ENCODE measurements around the gene FKBP6.
"Not testable (repeated sequence)": the region's sequence is repeated elsewhere in the genome, so short reads cannot be mapped to it uniquely, and the experiment has no call there.

FKBP6 gene

DNA sequence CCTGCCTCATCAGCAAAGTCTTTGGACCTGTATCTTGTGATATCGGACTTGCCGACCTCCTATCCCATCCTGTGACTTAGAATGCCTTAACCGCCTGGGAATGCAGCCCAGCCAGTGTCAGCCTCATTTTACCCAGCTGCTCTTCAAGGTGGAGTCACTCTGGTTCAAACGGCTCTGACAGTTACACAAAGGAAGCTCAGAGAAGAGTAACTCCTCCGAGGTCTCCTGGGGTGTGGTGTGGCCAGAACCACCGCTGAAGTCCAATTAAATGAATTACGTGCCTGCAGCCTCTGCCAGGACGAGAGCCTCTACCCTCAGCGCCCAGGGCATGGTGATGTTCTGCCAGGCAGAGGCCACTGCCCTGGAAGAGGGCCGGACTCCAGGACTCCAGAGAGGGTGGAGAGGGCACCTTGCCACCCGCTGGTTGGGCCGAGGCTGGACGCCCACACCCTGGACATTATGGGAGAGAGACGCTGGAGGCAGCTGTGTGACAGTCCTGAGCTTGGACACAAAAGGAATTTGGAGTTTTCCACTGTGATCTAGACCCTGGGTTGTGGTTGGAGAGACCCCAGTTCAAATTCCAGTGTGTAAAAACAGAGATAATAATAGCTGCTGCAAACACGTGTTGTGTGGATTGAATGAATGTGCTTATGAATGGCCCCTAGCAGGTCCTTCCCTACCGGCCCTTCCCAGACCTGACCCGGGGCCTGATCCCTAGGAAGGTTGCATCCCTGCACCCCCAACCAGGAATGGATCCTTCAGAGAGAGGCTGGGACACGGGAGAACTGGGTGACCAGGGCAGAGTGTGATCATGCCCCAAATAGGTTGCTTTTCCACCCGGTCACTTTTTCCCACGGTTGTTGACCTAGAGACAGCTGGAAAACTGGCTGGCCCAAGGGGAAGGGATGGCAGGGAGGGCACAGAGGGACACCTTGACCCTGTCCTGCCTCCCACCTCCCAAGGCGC, 67.9 kb downstream of the FKBP6 start:
- H3K9me3 ChIP-seq (ENCODE audit: control insufficient read depth, insufficient read depth, low read depth, low read length), result no peaks in the 10 kb centered on the region; the same call in 1 of the 2 replicates
- no peak overlapping the region for H3K27ac ChIP-seq (ENCODE audit: low read depth, low read length)
- H3K27me3 ChIP-seq (ENCODE audit: control insufficient read depth, insufficient read depth, low read length), result no peaks in the 10 kb centered on the region
- H3K4me1 ChIP-seq (ENCODE audit: control insufficient read depth, insufficient read depth, low read length), result peaks cover 7% of the 10 kb centered on the region
- H3K4me3 ChIP-seq (ENCODE audit: low read depth, low read length), result no peak overlapping the region
- no peaks in the 10 kb centered on the region for H3K36me3 ChIP-seq (ENCODE audit: control insufficient read depth, insufficient read depth, low read length)
- H3K9ac ChIP-seq (ENCODE audit: low read length), result no peak overlapping the region

DNA sequence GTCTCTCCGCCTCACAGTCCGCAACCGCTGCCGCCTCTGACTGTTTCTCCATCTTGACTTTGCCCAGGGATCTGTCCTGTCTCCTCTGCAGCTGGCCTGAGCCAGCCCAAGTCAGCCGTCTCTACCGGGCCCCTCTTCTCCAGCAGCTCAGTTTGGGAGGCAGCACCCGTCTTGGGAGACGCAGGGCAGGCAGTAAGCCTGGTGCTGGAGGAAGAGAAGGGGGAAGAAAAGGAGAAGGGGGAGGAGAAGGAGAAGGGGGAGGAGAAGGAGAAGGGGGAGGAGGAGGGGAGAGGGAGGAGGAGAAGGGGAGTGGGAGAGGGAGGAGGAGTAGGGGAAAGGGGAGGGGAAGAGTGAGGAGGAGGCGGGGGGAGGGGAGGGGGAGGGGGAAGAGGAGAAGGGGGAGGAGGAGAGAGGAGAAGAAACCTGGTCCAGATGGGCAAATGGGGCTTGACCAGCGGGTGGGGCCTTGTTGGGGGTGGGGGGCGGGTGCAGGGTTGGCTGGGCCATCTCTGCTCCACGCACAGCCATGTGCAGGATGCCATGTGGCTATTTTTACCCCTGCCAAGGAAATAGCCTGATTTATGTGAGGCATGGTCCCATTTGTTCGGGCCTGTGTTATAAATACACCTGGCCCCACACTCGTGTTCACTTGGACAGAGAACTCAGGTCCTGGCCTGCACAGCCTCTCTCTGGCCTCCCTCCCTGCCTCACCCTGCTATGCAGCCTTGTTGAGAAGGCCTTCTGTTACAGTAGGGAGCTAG, 69.7 kb downstream of the FKBP6 start:
- Histone ChIP-seq H3K9ac (ENCODE audit: low read length) (peak overlapping the region; percentile 60), H3K4me3 (ENCODE audit: low read depth, low read length) (peak overlapping the region; percentile 56)

GRCh38 chr7:73399185-73400050, 71.5 kb downstream of the FKBP6 start:
- not testable (repeated sequence) for H3K9ac ChIP-seq (ENCODE audit: low read length); H3K9me3 ChIP-seq (ENCODE audit: control insufficient read depth, insufficient read depth, low read depth, low read length); H3K36me3 ChIP-seq (ENCODE audit: control insufficient read depth, insufficient read depth, low read length); H3K4me3 ChIP-seq (ENCODE audit: low read depth, low read length); H3K27me3 ChIP-seq (ENCODE audit: control insufficient read depth, insufficient read depth, low read length); H3K27ac ChIP-seq (ENCODE audit: low read depth, low read length); H3K4me1 ChIP-seq (ENCODE audit: control insufficient read depth, insufficient read depth, low read length)

More for the DNA sequence above, 69.7 kb downstream of the FKBP6 start:
- H3K27ac ChIP-seq (ENCODE audit: low read depth, low read length), result no peak overlapping the region
- no peaks in the 10 kb centered on the region for H3K27me3 ChIP-seq (ENCODE audit: control insufficient read depth, insufficient read depth, low read length)
- no peaks in the 10 kb centered on the region for H3K9me3 ChIP-seq (ENCODE audit: control insufficient read depth, insufficient read depth, low read depth, low read length)
- H3K4me1 ChIP-seq (ENCODE audit: control insufficient read depth, insufficient read depth, low read length), result peaks cover 7% of the 10 kb centered on the region
- H3K36me3 ChIP-seq (ENCODE audit: control insufficient read depth, insufficient read depth, low read length), result no peaks in the 10 kb centered on the region

DNA sequence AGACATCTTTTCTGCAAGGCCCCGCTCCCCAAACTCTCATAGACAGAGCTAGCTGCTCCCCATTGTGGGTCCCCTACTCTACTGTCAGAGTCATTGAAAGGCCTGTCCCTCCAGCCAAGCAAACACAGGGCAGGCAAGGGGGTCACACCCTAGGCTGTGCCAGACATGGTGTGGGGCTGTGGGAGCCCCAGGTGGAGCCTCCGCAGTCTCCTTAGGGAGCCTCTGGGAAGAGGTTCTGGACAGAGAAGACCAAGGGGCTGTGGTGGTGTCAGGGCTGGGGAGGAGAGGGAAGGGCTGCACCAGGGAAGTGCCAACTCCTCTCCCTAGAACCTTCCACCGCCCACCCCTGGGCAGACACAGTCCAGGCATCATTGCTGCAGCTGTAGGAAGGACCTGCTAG, 76.9 kb downstream of the FKBP6 start:
- H3K27ac ChIP-seq (ENCODE audit: low read depth, low read length); H3K9me3 ChIP-seq (ENCODE audit: control insufficient read depth, insufficient read depth, low read depth, low read length); H3K9ac ChIP-seq (ENCODE audit: low read length); H3K36me3 ChIP-seq (ENCODE audit: control insufficient read depth, insufficient read depth, low read length); H3K4me3 ChIP-seq (ENCODE audit: low read depth, low read length); H3K27me3 ChIP-seq (ENCODE audit: control insufficient read depth, insufficient read depth, low read length); H3K4me1 ChIP-seq (ENCODE audit: control insufficient read depth, insufficient read depth, low read length): not testable (repeated sequence)
